ENCODE data around the gene CFAP299. TPM values are rescaled to one million over a fixed set of nuclear protein-coding genes. Genes with fewer than 3 reads are reported as not detected.

The CFAP299 gene
- total RNA-seq, 1 donor from 2014 or later: not detected

DNA sequence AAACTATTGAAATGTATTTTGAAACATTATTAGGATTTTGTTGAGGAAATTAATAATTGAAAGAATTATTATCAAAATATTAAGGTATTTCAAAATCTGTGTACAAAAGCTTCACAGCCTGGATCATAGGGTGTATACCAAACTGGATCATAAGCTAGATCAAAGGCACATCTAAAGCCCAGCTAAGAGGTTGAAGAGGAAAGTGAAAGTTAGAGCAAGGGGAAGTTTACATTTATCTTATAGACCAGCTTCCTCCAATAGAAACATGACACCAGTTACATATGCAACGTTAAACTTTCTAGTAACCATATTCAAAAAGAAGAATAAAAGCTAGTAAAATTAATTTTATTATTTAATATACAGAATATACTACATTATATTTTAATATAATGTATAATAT, 467.8 kb downstream of the CFAP299 start:
- H3K27ac Mint-ChIP-seq (ENCODE audit: unreplicated experiment): no peak overlapping the region
- no peaks in the 10 kb centered on the region for H3K9me3 Mint-ChIP-seq (ENCODE audit: unreplicated experiment)
- no peak for TF ChIP-seq EZH2 (IDR thresholded peaks at IDR 0.05; ENCODE audit: insufficient read depth, low read length)
- TF ChIP-seq CTCF (IDR thresholded peaks at IDR 0.05; ENCODE audit: insufficient read depth, low read depth, low read length): no peak
- H3K4me3 Mint-ChIP-seq (ENCODE audit: unreplicated experiment): no peak overlapping the region
- Histone ChIP-seq H3K36me3 (ENCODE audit: insufficient read depth, low read length) (no peaks in the 10 kb centered on the region), H3K9ac (ENCODE audit: low read length) (no peak overlapping the region), H2AFZ (ENCODE audit: low read depth, low read length) (no peak overlapping the region), H3K9me3 (ENCODE audit: insufficient read depth, low read depth, low read length) (no peaks in the 10 kb centered on the region), H3K4me1 (ENCODE audit: insufficient read depth, low read length) (no peaks in the 10 kb centered on the region), H3K27ac (ENCODE audit: low read depth, low read length) (no peak overlapping the region), H3K4me2 (ENCODE audit: low read length) (no peak overlapping the region), H3K27me3 (ENCODE audit: insufficient read depth, low read length) (no peaks in the 10 kb centered on the region), H4K20me1 (ENCODE audit: insufficient read depth, low read length) (no peaks in the 10 kb centered on the region), H3K79me2 (ENCODE audit: insufficient read depth, low read length) (no peaks in the 10 kb centered on the region), H3K4me3 (ENCODE audit: insufficient read depth, low read depth, low read length) (no peak overlapping the region)
- H3K36me3 Mint-ChIP-seq (ENCODE audit: low read depth, unreplicated experiment): no peaks in the 10 kb centered on the region
- DNase-seq (ENCODE audit: low read depth): no peak
- no peak for FAIRE-seq
- no peaks in the 10 kb centered on the region for H3K4me1 Mint-ChIP-seq (ENCODE audit: low read depth, unreplicated experiment)
- no peaks in the 10 kb centered on the region for H3K27me3 Mint-ChIP-seq (ENCODE audit: low read depth, unreplicated experiment)

DNA sequence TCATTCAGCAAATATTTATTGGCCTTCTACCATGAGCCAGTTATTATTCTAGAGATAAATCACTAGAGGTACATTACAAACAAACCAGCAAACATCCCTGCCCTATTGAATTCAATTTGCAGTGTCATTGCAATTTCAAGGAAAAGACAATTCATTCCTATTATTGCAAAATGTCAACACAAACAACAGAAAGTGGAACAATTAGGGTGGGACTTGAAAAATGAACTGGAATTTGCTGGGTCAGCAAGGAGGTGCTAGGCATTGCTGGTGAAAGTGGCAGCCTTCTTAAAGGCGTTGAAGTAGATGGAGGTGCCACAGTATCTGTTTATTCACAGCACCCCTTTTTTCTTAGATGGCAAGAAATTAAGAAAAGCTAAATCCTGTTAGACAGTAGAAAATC, 470.9 kb downstream of the CFAP299 start:
- Histone ChIP-seq H3K27ac (ENCODE audit: low read depth, low read length) (no peak overlapping the region), H3K27me3 (ENCODE audit: insufficient read depth, low read length) (no peaks in the 10 kb centered on the region), H3K36me3 (ENCODE audit: insufficient read depth, low read length) (no peaks in the 10 kb centered on the region), H3K9me3 (ENCODE audit: insufficient read depth, low read depth, low read length) (no peaks in the 10 kb centered on the region), H3K79me2 (ENCODE audit: insufficient read depth, low read length) (no peaks in the 10 kb centered on the region), H2AFZ (ENCODE audit: low read depth, low read length) (no peak overlapping the region), H3K4me1 (ENCODE audit: insufficient read depth, low read length) (no peaks in the 10 kb centered on the region), H3K9ac (ENCODE audit: low read length) (no peak overlapping the region), H4K20me1 (ENCODE audit: insufficient read depth, low read length) (no peaks in the 10 kb centered on the region), H3K4me3 (ENCODE audit: insufficient read depth, low read depth, low read length) (no peak overlapping the region), H3K4me2 (ENCODE audit: low read length) (no peak overlapping the region)
- FAIRE-seq (no peak), DNase-seq (ENCODE audit: low read depth) (no peak)
- TF ChIP-seq EZH2 (IDR thresholded peaks at IDR 0.05; ENCODE audit: insufficient read depth, low read length): no peak
- no peak for TF ChIP-seq CTCF (IDR thresholded peaks at IDR 0.05; ENCODE audit: insufficient read depth, low read depth, low read length)
- H3K4me1 Mint-ChIP-seq (ENCODE audit: low read depth, unreplicated experiment): no peaks in the 10 kb centered on the region
- H3K27me3 Mint-ChIP-seq (ENCODE audit: low read depth, unreplicated experiment): no peaks in the 10 kb centered on the region
- peak overlapping the region; percentile 18 for H3K27ac Mint-ChIP-seq (ENCODE audit: unreplicated experiment)
- H3K9me3 Mint-ChIP-seq (ENCODE audit: unreplicated experiment): no peaks in the 10 kb centered on the region
- no peak overlapping the region for H3K4me3 Mint-ChIP-seq (ENCODE audit: unreplicated experiment)
- H3K36me3 Mint-ChIP-seq (ENCODE audit: low read depth, unreplicated experiment): no peaks in the 10 kb centered on the region

GRCh38 chr4:80809039-80809729, 473.7 kb downstream of the CFAP299 start:
- H3K4me1 Mint-ChIP-seq (ENCODE audit: low read depth, unreplicated experiment): no peaks in the 10 kb centered on the region
- H3K9me3 Mint-ChIP-seq (ENCODE audit: unreplicated experiment): no peaks in the 10 kb centered on the region
- Histone ChIP-seq H4K20me1 (ENCODE audit: insufficient read depth, low read length) (no peaks in the 10 kb centered on the region), H3K4me3 (ENCODE audit: insufficient read depth, low read depth, low read length) (no peak overlapping the region), H3K27ac (ENCODE audit: low read depth, low read length) (no peak overlapping the region), H2AFZ (ENCODE audit: low read depth, low read length) (no peak overlapping the region), H3K27me3 (ENCODE audit: insufficient read depth, low read length) (no peaks in the 10 kb centered on the region), H3K4me2 (ENCODE audit: low read length) (no peak overlapping the region), H3K79me2 (ENCODE audit: insufficient read depth, low read length) (no peaks in the 10 kb centered on the region), H3K9me3 (ENCODE audit: insufficient read depth, low read depth, low read length) (no peaks in the 10 kb centered on the region), H3K36me3 (ENCODE audit: insufficient read depth, low read length) (no peaks in the 10 kb centered on the region), H3K4me1 (ENCODE audit: insufficient read depth, low read length) (no peaks in the 10 kb centered on the region), H3K9ac (ENCODE audit: low read length) (no peak overlapping the region)
- H3K36me3 Mint-ChIP-seq (ENCODE audit: low read depth, unreplicated experiment): no peaks in the 10 kb centered on the region
- DNase-seq (ENCODE audit: low read depth) (no peak), FAIRE-seq (no peak)
- no peaks in the 10 kb centered on the region for H3K27me3 Mint-ChIP-seq (ENCODE audit: low read depth, unreplicated experiment)
- no peak overlapping the region for H3K27ac Mint-ChIP-seq (ENCODE audit: unreplicated experiment)
- H3K4me3 Mint-ChIP-seq (ENCODE audit: unreplicated experiment): no peak overlapping the region
- TF ChIP-seq EZH2 (IDR thresholded peaks at IDR 0.05; ENCODE audit: insufficient read depth, low read length) (no peak), CTCF (IDR thresholded peaks at IDR 0.05; ENCODE audit: insufficient read depth, low read depth, low read length) (no peak)
